Spinal cord (tissue), 10 donors: ENCODE measurements around the gene LIF. TPM values are rescaled to one million over a fixed set of nuclear protein-coding genes. Genes with fewer than 3 reads are reported as not detected.
"Not testable (repeated sequence)": the region's sequence is repeated elsewhere in the genome, so short reads cannot be mapped to it uniquely, and the experiment has no call there.

Experiments
- DNase-seq, 6 donors: peaks; one replicate each; pipeline versions ENCODE4 v3.0.0 to v3.0.0-alpha.2; 2013 to 2015; ENCODE audit warnings: low spot score in 6 of 6, low read depth in 4 of 6
- H3K27ac ChIP-seq: one replicate; pipeline ENCODE4 v1.5.1; 2013; ENCODE audit warnings: low read depth, low read length, control low read depth
- H3K27me3 ChIP-seq: one replicate; pipeline ENCODE4 v1.6.1; 2013; ENCODE audit warnings: low read length; ENCODE audit not compliant: control insufficient read depth, insufficient read depth
- H3K36me3 ChIP-seq: one replicate; pipeline ENCODE4 v1.6.1; 2013; ENCODE audit warnings: low read length; ENCODE audit not compliant: control insufficient read depth, insufficient read depth
- H3K4me1 ChIP-seq: one replicate; pipeline ENCODE4 v1.6.1; 2013; ENCODE audit warnings: low read length; ENCODE audit not compliant: control insufficient read depth, insufficient read depth
- H3K4me3 ChIP-seq: one replicate; pipeline ENCODE4 v1.5.1; 2013; ENCODE audit warnings: low read depth, low read length, control low read depth
- H3K9me3 ChIP-seq: one replicate; pipeline ENCODE4 v1.6.1; 2013; ENCODE audit warnings: low read length; ENCODE audit not compliant: control insufficient read depth, insufficient read depth
- WGBS: methylation state at CpG from one replicate; pipeline ENCODE4 v1.1.5; 2013; ENCODE audit warnings: missing lambda C conversion rate; ENCODE audit not compliant: insufficient coverage; 5-methylcytosine and 5-hydroxymethylcytosine counted together
- polyA plus RNA-seq, 2 donors: library from polyadenylated mRNA; unstranded; fragments of 120-200 nt; gene quantifications; one replicate each; pipeline ENCODE4 v1.2.1, GENCODE V29; 2013; ENCODE audit not compliant: insufficient read length in 2 of 2
- total RNA-seq, 2 donors: library from RNA; depleted of rRNA in 1 of 2; stranded (reverse); fragments of 120-200 nt in 1 of 2; fragments of >200 nt in 1 of 2; gene quantifications; one replicate each; pipeline versions ENCODE4 v1.2.3 to v1.2.4, GENCODE V29; 2013 to 2014
- donor health status: healthy.

The LIF gene
- total and polyA plus RNA-seq, 4 donors, result 0.20 to 0.84 (median 0.53) TPM

GRCh38 chr22:30221121-30221992, 25.2 kb downstream of the LIF start:
- peaks cover 18% of the 10 kb centered on the region for H3K4me1 ChIP-seq
- WGBS, result 79% methylated on average over 25 of the region's 26 CpGs

GRCh38 chr22:30220338-30221012, 26.1 kb downstream of the LIF start:
- DNase-seq, result no peak
- Histone ChIP-seq H3K4me1 (peaks cover 18% of the 10 kb centered on the region), H3K27me3 (no peaks in the 10 kb centered on the region), H3K9me3 (no peaks in the 10 kb centered on the region), H3K4me3 (no peak overlapping the region), H3K36me3 (no peaks in the 10 kb centered on the region), H3K27ac (no peak overlapping the region)
- 85% methylated on average over 5 of the region's 7 CpGs for WGBS

More at GRCh38 chr22:30221121-30221992, 25.2 kb downstream of the LIF start:
- DNase-seq, result no peak
- Histone ChIP-seq H3K4me3 (no peak overlapping the region), H3K27me3 (no peaks in the 10 kb centered on the region), H3K27ac (no peak overlapping the region), H3K36me3 (no peaks in the 10 kb centered on the region), H3K9me3 (no peaks in the 10 kb centered on the region)

GRCh38 chr22:30219668-30220278, 26.8 kb downstream of the LIF start:
- DNase-seq, result no peak
- Histone ChIP-seq H3K4me3 (no peak overlapping the region), H3K27me3 (no peaks in the 10 kb centered on the region), H3K4me1 (peaks cover 20% of the 10 kb centered on the region), H3K9me3 (no peaks in the 10 kb centered on the region), H3K27ac (no peak overlapping the region), H3K36me3 (no peaks in the 10 kb centered on the region)

- Histone ChIP-seq H3K4me3 (no peak overlapping the region), H3K36me3 (no peaks in the 10 kb centered on the region), H3K27me3 (no peaks in the 10 kb centered on the region), H3K4me1 (peaks cover 26% of the 10 kb centered on the region), H3K9me3 (no peaks in the 10 kb centered on the region), H3K27ac (no peak overlapping the region)
- WGBS, result no CpG with 5 or more reads among the region's 8 CpGs
- no peak for DNase-seq
Measured at GRCh38 chr22:30219049-30219654, 27.4 kb downstream of the LIF start.

GRCh38 chr22:30217698-30218560, 28.6 kb downstream of the LIF start:
- Histone ChIP-seq H3K9me3 (no peaks in the 10 kb centered on the region), H3K4me1 (peaks cover 28% of the 10 kb centered on the region), H3K27me3 (no peaks in the 10 kb centered on the region), H3K4me3 (no peak overlapping the region), H3K27ac (peak overlapping the region; percentile 78), H3K36me3 (no peaks in the 10 kb centered on the region)
- DNase-seq, result peak in 2 of 6 donors; percentile 48 to 71
- 43% methylated on average over 23 of the region's 23 CpGs for WGBS

GRCh38 chr22:30216710-30217109, 29.8 kb downstream of the LIF start:
- DNase-seq, result no peak

GRCh38 chr22:30216272-30216671, 30.3 kb downstream of the LIF start:
- H3K9me3 ChIP-seq, H3K27me3 ChIP-seq, H3K36me3 ChIP-seq, DNase-seq, H3K4me3 ChIP-seq, H3K27ac ChIP-seq: not testable (repeated sequence)
- peaks cover 31% of the 10 kb centered on the region for H3K4me1 ChIP-seq
- 100% methylated on average over 2 of the region's 3 CpGs for WGBS

More at GRCh38 chr22:30216710-30217109, 29.8 kb downstream of the LIF start:
- no peaks in the 10 kb centered on the region for H3K36me3 ChIP-seq
- H3K27ac ChIP-seq, result no peak overlapping the region
- no peaks in the 10 kb centered on the region for H3K9me3 ChIP-seq
- no peak overlapping the region for H3K4me3 ChIP-seq
- H3K4me1 ChIP-seq, result peaks cover 31% of the 10 kb centered on the region
- H3K27me3 ChIP-seq, result no peaks in the 10 kb centered on the region
- WGBS, result 91% methylated on average over 7 of the region's 10 CpGs

- Histone ChIP-seq H3K4me1 (peaks cover 40% of the 10 kb centered on the region), H3K4me3 (no peak overlapping the region), H3K9me3 (no peaks in the 10 kb centered on the region), H3K36me3 (no peaks in the 10 kb centered on the region), H3K27me3 (no peaks in the 10 kb centered on the region), H3K27ac (no peak overlapping the region)
- 70% methylated on average over 12 of the region's 12 CpGs for WGBS
- DNase-seq, result no peak
Measured at GRCh38 chr22:30214703-30215407, 31.7 kb downstream of the LIF start.
